Liver (tissue), 9 donors: ENCODE data around the gene TEX19. TPM values are rescaled to one million over a fixed set of nuclear protein-coding genes. Genes with fewer than 3 reads are reported as not detected.
"Not testable (repeated sequence)": the region's sequence is repeated elsewhere in the genome, so short reads cannot be mapped to it uniquely, and the experiment has no call there.

Experiments used
- DNase-seq: peaks from one replicate; pipeline ENCODE4 v3.0.0-alpha.2; 2017; ENCODE audit warnings: low spot score
- H3K27ac ChIP-seq, 2 donors: one replicate each; pipeline ENCODE4 v1.7.0; 2013; ENCODE audit warnings: inconsistent platforms in 2 of 2, low read length in 2 of 2, control low read depth in 1 of 2, low read depth in 1 of 2, mild to moderate bottlenecking in 1 of 2
- H3K27me3 ChIP-seq, 4 donors: one replicate each; pipeline versions ENCODE4 v1.6.1 to v1.7.0; 2013; ENCODE audit warnings: low read length in 3 of 4, inconsistent platforms in 1 of 4, mild to moderate bottlenecking in 1 of 4, moderate library complexity in 1 of 4; ENCODE audit not compliant: control insufficient read depth in 4 of 4, insufficient read depth in 4 of 4
- H3K36me3 ChIP-seq, 4 donors: one replicate each; pipeline versions ENCODE4 v1.6.1 to v1.7.0; 2013; ENCODE audit warnings: low read length in 3 of 4, mild to moderate bottlenecking in 3 of 4, low read depth in 1 of 4, moderate library complexity in 1 of 4; ENCODE audit not compliant: control insufficient read depth in 4 of 4, insufficient read depth in 3 of 4
- H3K4me1 ChIP-seq, 4 donors: one replicate each; pipeline versions ENCODE4 v1.6.1 to v1.7.0; 2013; ENCODE audit warnings: low read length in 3 of 4, mild to moderate bottlenecking in 3 of 4, moderate library complexity in 1 of 4; ENCODE audit not compliant: control insufficient read depth in 4 of 4, insufficient read depth in 4 of 4
- H3K4me3 ChIP-seq, 3 donors: one replicate each; pipeline versions ENCODE4 v1.6.1 to v1.7.0; 2013; ENCODE audit warnings: low read length in 3 of 3, control low read depth in 1 of 3, low read depth in 1 of 3, mild to moderate bottlenecking in 1 of 3
- H3K9ac ChIP-seq, 2 donors: one replicate each; pipeline ENCODE4 v1.7.0; 2013; ENCODE audit warnings: low read length in 2 of 2, mild to moderate bottlenecking in 2 of 2, moderate library complexity in 2 of 2, control low read depth in 1 of 2, low read depth in 1 of 2
- H3K9me3 ChIP-seq, 4 donors: one replicate each; pipeline versions ENCODE4 v1.6.1 to v1.7.0; 2013; ENCODE audit warnings: low read length in 3 of 4; ENCODE audit not compliant: control insufficient read depth in 4 of 4
- CTCF ChIP-seq: fragments of 150-350 bp; IDR thresholded peaks from 2 replicates; pipeline ENCODE4 v1.5.1; 2017; ENCODE audit warnings: improper control_type of control experiment, low read depth, low read length; ENCODE audit not compliant: missing input control
- EGR1 ChIP-seq, 2 donors: IDR thresholded peaks; 2 replicates each; pipeline ENCODE4 v1.6.1; 2016 to 2018; ENCODE audit warnings: antibody characterized with exemption in 2 of 2, low read depth in 2 of 2
- FOXA1 ChIP-seq: IDR thresholded peaks from 2 replicates; pipeline ENCODE4 v1.6.1; 2016; ENCODE audit warnings: antibody characterized with exemption
- FOXA2 ChIP-seq: IDR thresholded peaks from 2 replicates; pipeline ENCODE4 v1.6.1; 2016; ENCODE audit warnings: antibody characterized with exemption
- GABPA ChIP-seq, 2 donors: IDR thresholded peaks in 1 of 2; conservative IDR thresholded peaks in 1 of 2; 2 replicates each; pipeline ENCODE4 v1.6.1; 2016; ENCODE audit warnings: antibody characterized with exemption in 2 of 2, mild to moderate bottlenecking in 1 of 2, moderate library complexity in 1 of 2
- HNF4A ChIP-seq, 2 donors: conservative IDR thresholded peaks; 2 replicates each; pipeline ENCODE4 v1.6.1; 2016; ENCODE audit warnings: antibody characterized with exemption in 2 of 2, mild to moderate bottlenecking in 2 of 2
- HNF4G ChIP-seq: IDR thresholded peaks from 2 replicates; pipeline ENCODE4 v1.6.1; 2016; ENCODE audit warnings: antibody characterized with exemption
- JUND ChIP-seq, 2 donors: IDR thresholded peaks; 2 replicates each; pipeline ENCODE4 v1.6.1; 2016; ENCODE audit warnings: antibody characterized with exemption in 2 of 2
- NR2F2 ChIP-seq: IDR thresholded peaks from 2 replicates; pipeline ENCODE4 v1.6.1; 2016; ENCODE audit warnings: antibody characterized with exemption
- RAD21 ChIP-seq, 2 donors: IDR thresholded peaks; 2 replicates each; pipeline ENCODE4 v1.6.1; 2016; ENCODE audit warnings: antibody characterized with exemption in 2 of 2, mild to moderate bottlenecking in 2 of 2
- RXRA ChIP-seq, 2 donors: IDR thresholded peaks; 2 replicates each; pipeline ENCODE4 v1.6.1; 2017 to 2018; ENCODE audit warnings: antibody characterized with exemption in 2 of 2, mild to moderate bottlenecking in 1 of 2
- SP1 ChIP-seq: IDR thresholded peaks from 2 replicates; pipeline ENCODE4 v1.6.1; 2018; ENCODE audit warnings: antibody characterized with exemption, mild to moderate bottlenecking
- TAF1 ChIP-seq: conservative IDR thresholded peaks from 2 replicates; pipeline ENCODE4 v1.6.1; 2016; ENCODE audit warnings: antibody characterized with exemption, mild to moderate bottlenecking
- YY1 ChIP-seq: IDR thresholded peaks from 2 replicates; pipeline ENCODE4 v1.6.1; 2016; ENCODE audit warnings: antibody characterized with exemption, mild to moderate bottlenecking
- ZBTB33 ChIP-seq: IDR thresholded peaks from 2 replicates; pipeline ENCODE4 v1.6.1; 2016; ENCODE audit warnings: antibody characterized with exemption
- WGBS: extraction: QIAGEN DNeasy Blood & Tissue Kit; methylation state at CpG from one replicate; pipeline ENCODE4 v1.1.7; 2013; 5-methylcytosine and 5-hydroxymethylcytosine counted together
- polyA plus RNA-seq, 2 donors: library from polyadenylated mRNA; stranded (reverse) in 1 of 2; unstranded in 1 of 2; fragments of 200-250 nt in 1 of 2; fragments of >200 nt in 1 of 2; fragmentation: Nextera tagmentation in 1 of 2; extraction: Ambion mirVana in 1 of 2; gene quantifications; one replicate each; pipeline versions ENCODE4 v1.2.1 to v1.2.3, GENCODE V29; 2013 to 2015
- total RNA-seq, 2 donors: library from RNA; depleted of rRNA; stranded (reverse); fragments of >200 nt; gene quantifications; one replicate each; pipeline ENCODE4 v1.2.3, GENCODE V29; 2014
- TF ChIP-seq, protein P1 (sequence below): IDR thresholded peaks from 2 replicates; pipeline ENCODE4 v1.6.1; 2016; ENCODE audit warnings: antibody characterized with exemption
- TF ChIP-seq, protein P2 (sequence below): IDR thresholded peaks from 2 replicates; pipeline ENCODE4 v1.6.1; 2016; ENCODE audit warnings: antibody characterized with exemption, mild to moderate bottlenecking
- donor health status: healthy.
- donor health status: healthy.
- donor health status: healthy.
- donor health status: healthy.
- donor health status: healthy.

Gene TEX19
- total and polyA plus RNA-seq, 4 donors = 0.14 TPM; not detected in 3

DNA sequence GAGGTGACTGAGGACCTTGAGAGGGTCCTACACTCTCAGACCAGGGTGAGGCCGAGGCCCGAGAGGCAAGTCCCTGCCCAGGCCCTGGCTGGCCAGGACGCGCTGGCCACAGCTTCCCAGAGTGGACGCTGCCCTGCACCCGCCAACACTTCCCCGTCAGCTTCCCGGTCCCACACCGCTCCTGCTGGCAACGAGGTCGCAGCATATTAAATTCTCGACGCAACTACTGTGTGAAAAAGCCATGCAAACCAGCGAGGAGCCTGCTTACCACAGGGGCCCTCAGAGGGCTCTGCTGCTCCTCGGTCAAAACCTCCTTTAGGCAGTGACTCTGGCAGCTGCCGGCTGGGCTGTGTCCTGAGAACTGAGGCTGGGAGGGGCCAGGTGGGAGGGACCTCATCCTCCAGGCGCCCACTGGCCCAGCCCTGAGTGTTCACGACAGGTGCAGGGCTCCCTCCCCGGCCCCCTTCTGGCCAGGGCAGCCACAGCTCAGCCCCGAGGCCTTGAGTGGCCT is 2.1 kb upstream of the TEX19 start:
- Histone ChIP-seq H3K36me3 (no peaks in the 10 kb centered on the region), H3K27me3 (peaks cover 0 to 3% (median 0%) of the 10 kb centered on the region in 4 donors), H3K27ac (no peak overlapping the region), H3K4me1 (peaks cover 0 to 4% (median 2%) of the 10 kb centered on the region in 4 donors), H3K9me3 (no peaks in the 10 kb centered on the region), H3K4me3 (no peak overlapping the region), H3K9ac (no peak overlapping the region)
- 74% methylated on average over 20 of the region's 20 CpGs for whole genome bisulfite sequencing
- no peak for TF ChIP-seq NR2F2
- TF ChIP-seq GABPA (IDR thresholded peaks at IDR 0.05 in 1 of 2, conservative IDR thresholded peaks at IDR 0.05 in 1 of 2) = no peak
- no peak for TF ChIP-seq FOXA2
- TF ChIP-seq ZBTB33 = no peak
- no peak for TF ChIP-seq HNF4G
- TF ChIP-seq, protein P1, sequence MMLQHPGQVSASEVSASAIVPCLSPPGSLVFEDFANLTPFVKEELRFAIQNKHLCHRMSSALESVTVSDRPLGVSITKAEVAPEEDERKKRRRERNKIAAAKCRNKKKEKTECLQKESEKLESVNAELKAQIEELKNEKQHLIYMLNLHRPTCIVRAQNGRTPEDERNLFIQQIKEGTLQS = no peak
- TF ChIP-seq SP1 = no peak
- no peak for DNase-seq

GRCh38 chr17:82357394-82357793 is 1.7 kb upstream of the TEX19 start:
- Histone ChIP-seq H3K9me3 (no peaks in the 10 kb centered on the region), H3K9ac (no peak overlapping the region), H3K4me1 (peaks cover 0 to 4% (median 1%) of the 10 kb centered on the region in 4 donors), H3K36me3 (no peaks in the 10 kb centered on the region), H3K27ac (no peak overlapping the region), H3K4me3 (no peak overlapping the region), H3K27me3 (peaks cover 0 to 3% (median 0%) of the 10 kb centered on the region in 4 donors)
- 85% methylated on average over 2 of the region's 2 CpGs for WGBS
- TF ChIP-seq TAF1 (no peak), JUND (IDR thresholded peaks at IDR 0.05) (no peak), CTCF (no peak), YY1 (no peak), GABPA (IDR thresholded peaks at IDR 0.05 in 1 of 2, conservative IDR thresholded peaks at IDR 0.05 in 1 of 2) (no peak), RAD21 (IDR thresholded peaks at IDR 0.05) (no peak), ZBTB33 (no peak), HNF4A (conservative IDR thresholded peaks at IDR 0.05) (no peak), FOXA1 (no peak), EGR1 (IDR thresholded peaks at IDR 0.05; ENCODE audit: low read depth in 2 of 2) (no peak), RXRA (IDR thresholded peaks at IDR 0.05) (no peak), NR2F2 (no peak), SP1 (no peak)
- TF ChIP-seq, protein P2, sequence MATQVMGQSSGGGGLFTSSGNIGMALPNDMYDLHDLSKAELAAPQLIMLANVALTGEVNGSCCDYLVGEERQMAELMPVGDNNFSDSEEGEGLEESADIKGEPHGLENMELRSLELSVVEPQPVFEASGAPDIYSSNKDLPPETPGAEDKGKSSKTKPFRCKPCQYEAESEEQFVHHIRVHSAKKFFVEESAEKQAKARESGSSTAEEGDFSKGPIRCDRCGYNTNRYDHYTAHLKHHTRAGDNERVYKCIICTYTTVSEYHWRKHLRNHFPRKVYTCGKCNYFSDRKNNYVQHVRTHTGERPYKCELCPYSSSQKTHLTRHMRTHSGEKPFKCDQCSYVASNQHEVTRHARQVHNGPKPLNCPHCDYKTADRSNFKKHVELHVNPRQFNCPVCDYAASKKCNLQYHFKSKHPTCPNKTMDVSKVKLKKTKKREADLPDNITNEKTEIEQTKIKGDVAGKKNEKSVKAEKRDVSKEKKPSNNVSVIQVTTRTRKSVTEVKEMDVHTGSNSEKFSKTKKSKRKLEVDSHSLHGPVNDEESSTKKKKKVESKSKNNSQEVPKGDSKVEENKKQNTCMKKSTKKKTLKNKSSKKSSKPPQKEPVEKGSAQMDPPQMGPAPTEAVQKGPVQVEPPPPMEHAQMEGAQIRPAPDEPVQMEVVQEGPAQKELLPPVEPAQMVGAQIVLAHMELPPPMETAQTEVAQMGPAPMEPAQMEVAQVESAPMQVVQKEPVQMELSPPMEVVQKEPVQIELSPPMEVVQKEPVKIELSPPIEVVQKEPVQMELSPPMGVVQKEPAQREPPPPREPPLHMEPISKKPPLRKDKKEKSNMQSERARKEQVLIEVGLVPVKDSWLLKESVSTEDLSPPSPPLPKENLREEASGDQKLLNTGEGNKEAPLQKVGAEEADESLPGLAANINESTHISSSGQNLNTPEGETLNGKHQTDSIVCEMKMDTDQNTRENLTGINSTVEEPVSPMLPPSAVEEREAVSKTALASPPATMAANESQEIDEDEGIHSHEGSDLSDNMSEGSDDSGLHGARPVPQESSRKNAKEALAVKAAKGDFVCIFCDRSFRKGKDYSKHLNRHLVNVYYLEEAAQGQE = no peak
- TF ChIP-seq, protein P1 = no peak
- DNase-seq = no peak

DNA sequence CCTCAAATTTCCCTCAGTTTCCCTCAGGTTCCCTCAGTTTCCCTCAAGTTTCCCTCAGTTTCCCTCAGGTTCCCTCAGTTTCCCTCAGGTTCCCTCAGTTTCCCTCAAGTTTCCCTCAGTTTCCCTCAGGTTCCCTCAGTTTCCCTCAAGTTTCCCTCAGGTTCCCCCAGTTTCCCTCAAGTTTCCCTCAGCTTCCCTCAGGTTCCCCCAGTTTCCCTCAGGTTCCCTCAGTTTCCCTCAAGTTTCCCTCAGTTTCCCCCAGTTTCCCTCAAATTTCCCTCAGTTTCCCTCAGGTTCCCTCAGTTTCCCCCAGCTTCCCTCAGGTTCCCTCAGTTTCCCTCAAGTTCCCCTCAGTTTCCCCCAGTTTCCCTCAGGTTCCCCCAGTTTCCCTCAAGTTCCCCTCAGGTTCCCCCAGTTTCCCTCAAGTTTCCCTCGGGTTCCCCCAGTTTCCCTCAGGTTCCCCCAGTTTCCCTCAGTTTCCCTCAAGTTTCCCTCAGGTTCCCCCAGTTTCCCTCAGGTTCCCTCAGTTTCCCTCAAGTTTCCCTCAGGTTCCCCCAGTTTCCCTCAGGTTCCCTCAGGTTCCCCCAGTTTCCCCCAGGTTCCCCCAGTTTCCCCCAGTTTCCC is 516 bp downstream of the TEX19 start:
- H3K4me3 ChIP-seq, H3K27ac ChIP-seq, H3K27me3 ChIP-seq, DNase-seq, H3K9me3 ChIP-seq, H3K9ac ChIP-seq, H3K36me3 ChIP-seq, H3K4me1 ChIP-seq: not testable (repeated sequence)
- WGBS = 92% methylated on average over 1 of the region's 1 CpG
